Stimulated activated CD8-positive, alpha-beta memory T cell treated with anti-CD3 and anti-CD28 coated beads, Interleukin-7, amount 100 ng/mL, for 1 hour (primary cell): ENCODE data around the gene PTPRD.

Experiments used
- DNase-seq, 2 donors: peaks; one replicate each; pipeline ENCODE4 v3.0.0-alpha.2; 2020; ENCODE audit warnings: low read depth in 2 of 2

PTPRD gene

DNA sequence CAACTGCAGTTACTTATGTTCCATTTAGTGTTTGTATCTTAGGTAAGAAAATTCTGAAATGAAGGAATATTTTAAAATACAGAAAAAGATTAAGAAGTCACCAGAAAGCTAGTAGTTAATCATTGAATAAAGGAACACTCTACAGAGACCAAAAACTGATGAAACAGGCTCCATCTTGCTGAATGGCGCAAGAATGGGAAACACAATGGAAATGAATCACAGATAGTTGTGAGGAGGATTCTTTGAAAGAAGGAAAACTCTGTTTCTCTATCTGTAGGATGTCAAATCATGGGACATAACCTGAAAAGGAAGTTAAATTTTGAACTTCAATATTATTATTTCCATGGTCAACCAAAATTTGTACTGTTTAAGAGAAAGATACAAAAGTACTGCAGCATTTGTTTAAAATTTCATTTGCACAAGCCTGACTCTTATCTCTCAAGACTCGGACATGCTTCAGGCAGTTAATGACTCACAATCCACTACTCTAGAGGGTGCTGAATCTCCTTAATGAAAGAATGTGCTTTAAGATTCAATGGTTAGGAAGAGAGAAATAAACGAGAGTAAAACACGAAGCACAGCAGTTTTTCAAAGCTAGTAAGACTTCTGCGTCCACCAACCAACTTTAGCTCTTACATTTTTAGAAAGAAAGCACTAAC is 1748.8 kb downstream of the PTPRD start:
- no peak for DNase-seq

DNA sequence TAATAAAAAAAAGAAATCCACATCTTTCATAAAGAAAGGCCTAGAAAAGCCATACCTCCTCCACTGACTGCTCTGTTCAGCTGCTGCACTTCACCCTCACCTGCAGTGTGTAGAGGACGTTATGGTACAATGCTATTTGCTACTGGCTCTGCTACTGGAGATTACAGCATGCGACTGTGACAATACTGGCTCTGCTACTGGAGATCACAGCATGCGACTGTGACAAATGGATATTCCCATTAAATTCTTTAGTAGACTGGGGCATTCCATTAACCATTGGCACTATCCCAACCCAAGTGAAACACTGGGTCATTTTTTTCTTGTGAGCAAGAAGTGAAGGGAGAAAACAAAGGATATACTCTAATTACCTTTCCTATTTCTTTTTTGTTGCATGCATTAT is 1749.7 kb downstream of the PTPRD start:
- no peak for DNase-seq

DNA sequence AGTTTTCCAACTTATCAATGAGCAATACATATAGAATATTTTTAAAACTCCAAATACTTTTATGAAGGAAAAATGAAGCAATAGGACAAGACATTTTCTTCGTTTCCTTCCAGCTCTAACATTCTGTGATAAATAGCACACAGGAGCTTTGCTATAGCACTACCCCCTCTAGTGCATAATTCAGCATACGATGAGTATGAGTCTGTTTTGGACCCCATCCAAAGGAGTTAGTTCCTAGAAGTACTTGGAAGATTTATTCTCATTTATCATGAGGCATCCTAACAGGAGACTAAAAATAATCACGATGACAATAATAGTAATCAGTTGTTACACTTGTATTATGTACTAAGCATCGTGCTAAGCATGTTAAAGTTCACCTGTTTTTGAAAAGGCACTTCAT is 1751.9 kb downstream of the PTPRD start:
- DNase-seq = no peak

DNA sequence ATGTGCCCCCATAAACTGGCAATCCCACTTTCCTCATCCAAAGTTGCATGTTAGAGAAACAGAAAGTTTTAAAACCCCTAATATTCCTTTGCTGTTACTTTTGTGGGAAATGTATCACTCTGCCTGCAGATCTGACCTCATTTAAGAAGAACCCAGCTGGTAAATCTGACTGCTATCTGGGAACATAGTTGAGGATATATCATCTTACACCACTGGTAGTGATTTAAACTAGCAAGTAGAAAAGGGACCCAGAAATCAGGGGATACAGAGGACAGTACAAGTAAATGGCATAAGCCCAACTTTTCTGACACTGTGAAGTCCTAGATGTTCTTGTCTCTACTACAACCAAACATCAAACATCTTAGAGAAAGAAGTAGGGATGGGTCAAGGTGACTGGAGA is 1752.7 kb downstream of the PTPRD start:
- no peak for DNase-seq

DNA sequence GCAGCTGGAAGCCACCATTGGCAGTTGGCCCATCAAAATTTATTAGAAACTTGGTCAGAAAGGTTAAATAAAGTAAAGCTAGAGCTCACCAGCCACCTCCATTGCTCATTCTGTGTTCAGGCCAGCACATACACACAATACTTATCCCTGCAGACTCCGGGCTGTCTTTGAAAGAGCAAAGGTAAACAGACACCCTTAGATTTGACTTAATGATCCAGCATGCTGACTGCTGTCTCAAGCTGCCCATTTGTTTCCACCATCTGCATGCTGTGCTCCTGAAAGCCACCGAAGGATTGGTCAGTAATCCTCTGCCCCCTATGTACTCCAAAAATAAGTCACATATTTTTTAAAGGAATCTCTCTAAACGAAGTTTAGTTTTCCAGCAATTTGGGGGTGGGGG is 1753.4 kb downstream of the PTPRD start:
- no peak for DNase-seq

DNA sequence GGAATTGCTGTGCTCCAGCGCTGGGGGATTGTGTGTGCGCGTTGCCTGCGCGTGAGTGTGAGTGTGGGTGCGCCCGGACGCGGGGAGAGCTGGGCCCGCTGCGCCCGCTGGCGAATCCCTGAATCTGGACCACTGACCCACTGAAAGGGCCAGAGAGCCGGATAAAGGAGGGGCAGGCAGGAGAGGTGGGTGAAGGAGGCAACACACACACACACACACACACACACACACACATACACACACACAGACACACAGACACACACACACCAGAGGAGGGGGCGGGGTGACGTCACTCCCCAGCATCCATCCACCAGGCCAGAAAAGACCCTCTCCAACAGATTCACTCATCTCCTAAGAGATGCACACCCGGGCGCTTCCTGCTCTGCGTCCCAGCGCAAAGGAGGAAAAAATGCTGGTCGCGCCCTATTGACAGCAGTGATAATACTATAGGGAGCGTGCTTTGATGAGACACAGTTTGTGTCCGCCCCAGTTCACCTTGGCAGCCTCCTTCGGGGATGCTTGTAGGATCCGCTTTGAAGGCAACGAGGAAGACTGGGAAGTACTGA is 1754.1 kb downstream of the PTPRD start:
- DNase-seq = no peak

DNA sequence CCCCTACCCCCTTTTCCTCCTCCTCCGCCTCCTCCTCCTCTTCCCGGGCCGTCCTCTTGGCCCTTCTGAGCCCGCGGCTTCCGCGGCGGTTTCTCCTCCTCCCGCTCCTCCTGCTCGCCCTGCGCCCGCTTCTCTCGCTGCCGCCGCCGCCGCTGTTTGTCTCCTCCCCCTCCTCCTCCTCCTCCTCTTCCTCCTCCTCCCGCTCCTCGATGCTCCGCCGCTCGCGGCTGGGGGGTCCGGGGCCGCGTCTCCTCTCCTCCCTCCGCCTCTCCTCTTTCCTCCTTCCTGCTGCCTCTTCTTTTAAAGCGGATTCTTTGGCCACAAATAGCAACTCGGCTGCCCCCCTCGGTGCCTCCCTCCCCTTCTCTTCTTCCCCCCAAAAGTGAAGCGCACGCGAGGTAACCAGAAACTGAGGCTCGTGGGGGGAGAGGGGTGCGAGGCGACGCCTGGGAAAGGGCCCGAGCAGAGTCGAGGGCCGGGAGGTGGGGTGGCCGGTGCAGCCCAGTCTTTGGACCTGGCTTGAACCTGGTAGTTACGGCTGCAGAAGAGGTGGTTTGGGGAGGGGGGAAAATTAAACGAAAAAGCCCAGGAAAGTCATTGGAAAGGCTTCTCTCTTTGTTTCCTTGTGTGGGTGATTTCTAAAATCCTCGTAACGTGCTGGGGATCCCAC is 1754.7 kb downstream of the PTPRD start:
- DNase-seq = no peak

DNA sequence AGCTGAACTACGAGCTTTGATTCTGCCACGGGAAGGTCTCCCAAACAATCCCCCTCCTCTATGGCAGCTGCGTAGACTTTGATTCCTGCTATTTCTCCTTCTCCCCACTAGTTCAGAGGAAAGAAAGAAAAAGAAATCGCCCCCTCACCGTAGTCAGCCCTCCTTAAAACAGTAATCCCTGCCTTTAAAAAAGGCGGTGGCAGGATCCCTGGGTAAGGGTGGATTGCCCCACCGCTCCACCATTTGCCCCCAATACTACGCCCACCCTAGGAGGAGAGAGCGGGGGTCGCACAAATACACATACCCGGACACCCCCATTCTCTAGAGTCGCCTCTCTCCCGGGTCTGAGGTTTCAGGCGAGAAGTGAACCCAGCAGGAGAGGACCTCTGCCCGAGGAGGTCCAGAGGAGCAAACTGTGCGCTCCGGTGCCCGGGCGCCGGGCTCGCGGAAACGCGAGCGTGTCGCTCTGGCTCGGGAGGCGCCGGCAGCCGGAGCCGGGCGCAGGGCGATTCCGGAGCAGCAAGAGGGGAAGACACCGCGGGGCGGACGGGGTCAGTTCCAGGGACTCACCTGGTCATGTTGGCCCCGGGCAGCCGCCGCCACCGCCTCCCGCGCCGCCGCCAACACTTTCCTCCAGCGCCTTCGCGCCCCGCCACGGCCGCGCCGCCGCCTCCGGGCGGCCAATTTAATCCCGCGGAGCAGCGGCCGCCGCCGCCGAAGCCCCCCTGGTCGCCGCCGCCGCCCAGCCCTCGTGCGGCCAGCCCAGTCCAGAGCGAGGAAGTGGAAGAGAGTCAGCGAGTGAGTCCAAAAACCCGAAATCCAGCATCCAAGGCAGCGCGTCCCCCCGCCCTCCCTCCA is 1755.5 kb downstream of the PTPRD start:
- no peak for DNase-seq

DNA sequence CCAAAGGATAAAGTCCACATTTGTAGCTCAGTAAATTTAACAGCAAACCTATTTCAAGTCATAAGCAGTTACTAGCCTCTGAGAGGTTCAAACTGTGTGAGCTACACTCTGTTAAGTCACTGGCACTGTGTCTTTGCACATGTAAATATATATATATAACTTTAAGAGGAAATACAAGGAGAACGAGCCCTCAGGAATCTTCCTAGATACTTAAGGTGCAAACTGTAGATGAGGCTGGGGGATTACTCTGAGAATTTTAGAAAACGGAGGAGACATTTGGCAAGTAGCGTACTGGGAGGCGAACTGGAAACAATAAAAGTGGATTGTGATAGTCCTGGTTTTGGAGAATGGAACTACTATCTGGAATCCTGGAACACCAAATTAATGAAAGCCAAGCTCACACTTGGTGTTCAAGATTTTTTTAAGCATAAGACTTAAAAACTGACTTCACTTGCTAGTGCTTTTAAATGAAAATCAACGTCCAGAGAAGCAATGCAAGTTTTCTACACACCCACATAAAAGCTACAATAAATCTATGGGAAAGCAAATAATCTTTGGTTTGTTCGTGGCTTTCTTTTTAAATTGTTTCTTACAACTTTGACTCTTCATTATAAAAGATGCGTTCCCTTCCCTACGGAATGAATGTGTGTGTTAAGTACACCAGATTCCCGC is 1756.3 kb downstream of the PTPRD start:
- no peak for DNase-seq

DNA sequence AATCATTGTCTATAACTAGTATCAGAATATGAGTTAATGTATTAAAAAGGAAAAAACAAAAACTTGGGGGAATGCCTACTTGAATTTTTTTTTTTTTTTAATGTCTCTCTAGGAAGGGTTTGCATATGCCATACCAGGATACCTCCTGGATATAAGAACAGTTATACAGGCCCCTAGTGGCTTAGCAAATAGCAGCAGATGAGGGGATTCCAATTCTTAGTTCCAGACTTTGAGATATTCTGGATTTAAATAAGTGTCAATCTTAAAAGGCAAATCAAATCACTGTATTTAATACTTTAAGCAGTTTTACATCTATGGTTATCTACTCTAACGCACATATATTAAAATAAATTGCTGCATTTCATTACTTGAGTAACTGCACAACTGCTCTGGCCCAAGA is 1757.8 kb downstream of the PTPRD start:
- DNase-seq = no peak

DNA sequence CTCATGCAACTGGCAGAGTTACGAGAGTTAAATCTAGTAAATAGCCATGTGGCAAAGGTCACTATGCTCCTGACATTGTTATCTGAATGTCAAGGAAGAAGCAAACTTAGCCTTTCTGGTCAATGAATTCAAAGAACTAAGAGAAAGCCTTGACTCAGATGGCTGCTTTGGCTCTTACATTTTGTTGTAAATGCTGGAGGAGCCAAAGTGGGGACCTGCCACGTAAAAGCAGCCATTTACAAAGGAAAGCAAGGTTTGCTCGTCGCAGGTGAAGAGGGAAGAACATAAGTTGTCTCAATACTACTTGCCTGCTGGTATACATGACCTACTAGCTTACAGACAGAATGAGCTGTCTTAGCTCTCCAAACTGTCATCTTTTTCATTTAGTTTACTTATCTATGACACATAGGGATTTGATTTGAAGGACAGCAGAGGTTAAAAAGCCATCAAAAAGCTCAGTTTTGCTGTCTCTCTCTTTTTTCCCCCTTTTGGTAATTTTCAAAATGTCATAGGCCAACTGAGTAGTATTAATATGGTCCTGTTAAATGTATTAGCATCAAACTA is 1760.4 kb downstream of the PTPRD start:
- DNase-seq = no peak

DNA sequence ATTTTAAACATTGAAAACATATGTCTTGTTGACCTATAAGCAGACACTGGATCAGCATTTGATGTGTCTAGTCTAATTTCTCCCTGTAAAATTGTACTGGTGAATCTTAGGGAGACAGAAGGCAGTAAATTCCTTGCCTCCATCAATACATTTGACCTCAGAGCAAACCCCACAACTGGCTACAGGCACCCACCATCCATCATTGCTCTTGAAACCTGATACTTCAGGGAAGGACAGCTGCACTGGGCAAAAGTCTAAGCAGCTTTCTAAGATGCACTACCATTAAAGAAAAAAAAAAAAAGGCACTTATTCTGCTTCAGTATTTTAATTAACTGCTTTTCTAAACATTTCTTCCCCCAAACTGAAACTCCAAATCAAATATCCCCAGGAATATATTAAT is 1761.9 kb downstream of the PTPRD start:
- DNase-seq = no peak

DNA sequence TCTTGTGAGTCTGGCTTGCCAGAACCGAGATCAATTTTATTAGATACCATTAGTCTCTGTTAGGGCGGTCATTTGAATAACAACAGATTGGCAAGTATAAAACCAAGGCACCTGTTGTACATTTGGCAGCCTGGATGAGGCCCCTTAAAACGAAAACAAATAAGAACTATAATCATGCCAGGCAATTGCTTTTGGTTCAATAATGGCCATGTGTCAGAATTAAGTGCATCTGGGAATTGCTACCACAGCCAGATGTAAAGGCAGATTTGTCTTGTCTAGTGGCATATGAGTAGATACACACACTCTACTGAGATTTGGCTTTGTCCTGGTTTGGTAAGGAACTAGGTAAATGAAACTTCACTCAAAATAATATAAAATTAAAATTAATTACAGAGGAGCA is 1767.0 kb downstream of the PTPRD start:
- no peak for DNase-seq

DNA sequence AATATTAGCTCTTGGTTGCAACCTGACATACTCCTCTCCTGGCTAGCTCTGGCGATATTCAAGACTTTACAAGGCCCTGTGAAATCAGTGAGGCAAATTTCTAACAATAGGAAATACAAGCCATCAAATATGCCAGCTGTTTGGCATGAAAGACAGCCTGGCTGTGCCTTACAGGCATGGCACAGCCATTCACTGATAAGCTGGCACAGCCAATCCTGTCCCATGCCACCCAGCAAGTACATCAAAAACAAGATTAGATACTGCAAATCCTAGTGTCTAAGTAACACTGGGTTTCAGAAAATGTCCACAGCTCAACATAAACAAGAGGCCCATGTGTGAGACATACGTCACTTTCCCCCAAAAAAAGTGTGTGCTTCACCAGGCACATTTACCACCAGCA is 1767.4 kb downstream of the PTPRD start:
- DNase-seq = no peak

DNA sequence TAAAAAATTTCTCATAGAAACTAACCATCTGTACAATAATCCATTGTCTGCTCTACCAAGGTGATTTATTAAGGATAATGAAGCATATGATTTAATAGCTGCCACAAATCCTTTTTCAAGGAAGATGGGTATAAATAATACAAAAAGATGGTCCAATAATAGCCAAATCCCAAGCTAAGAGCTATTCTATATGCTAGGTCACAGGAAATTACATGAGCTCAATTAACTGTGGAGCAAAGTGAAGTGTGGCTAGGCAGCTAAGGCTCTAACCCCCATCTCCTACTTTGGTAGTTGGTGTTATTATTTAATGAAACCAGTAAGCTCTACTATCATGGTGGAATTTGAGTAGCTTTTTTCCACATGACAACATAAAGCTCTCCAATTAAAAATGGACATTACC is 1768.3 kb downstream of the PTPRD start:
- no peak for DNase-seq

DNA sequence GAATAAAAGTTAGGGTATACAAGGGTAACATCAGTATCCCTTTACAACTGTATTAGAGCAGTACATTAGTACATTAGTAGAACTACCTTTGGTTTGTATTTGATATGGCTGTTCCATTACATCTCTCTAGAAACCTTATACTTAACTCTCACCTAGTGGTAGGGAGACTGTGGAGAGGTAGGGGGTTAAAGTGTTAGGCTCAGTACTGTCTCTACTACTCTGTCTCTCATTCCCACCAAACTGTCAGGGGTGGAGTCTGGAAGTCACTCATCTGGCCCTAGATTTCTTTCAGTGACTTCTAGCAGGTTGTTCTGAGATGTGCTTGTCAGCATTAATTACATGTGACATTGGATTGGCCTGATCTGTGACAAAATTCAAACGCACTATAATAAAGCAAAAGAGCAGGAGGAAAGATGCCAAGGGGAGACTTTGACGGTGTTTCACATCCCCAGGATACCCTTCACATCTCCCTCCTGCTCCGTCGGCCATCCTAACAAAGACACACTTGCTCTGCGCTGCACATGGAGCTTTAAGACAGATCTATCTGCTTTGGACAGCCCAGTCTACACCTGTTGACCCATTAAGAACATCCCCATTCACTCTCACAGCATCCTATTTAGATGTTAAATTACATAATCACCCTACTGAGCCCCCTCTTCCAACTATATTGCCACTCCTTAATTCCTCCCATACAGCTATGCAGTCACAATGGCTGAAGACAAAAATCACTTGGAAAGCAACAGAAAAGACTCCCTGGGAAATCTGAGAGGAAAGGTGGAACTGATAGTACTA is 1770.2 kb downstream of the PTPRD start:
- DNase-seq = no peak

DNA sequence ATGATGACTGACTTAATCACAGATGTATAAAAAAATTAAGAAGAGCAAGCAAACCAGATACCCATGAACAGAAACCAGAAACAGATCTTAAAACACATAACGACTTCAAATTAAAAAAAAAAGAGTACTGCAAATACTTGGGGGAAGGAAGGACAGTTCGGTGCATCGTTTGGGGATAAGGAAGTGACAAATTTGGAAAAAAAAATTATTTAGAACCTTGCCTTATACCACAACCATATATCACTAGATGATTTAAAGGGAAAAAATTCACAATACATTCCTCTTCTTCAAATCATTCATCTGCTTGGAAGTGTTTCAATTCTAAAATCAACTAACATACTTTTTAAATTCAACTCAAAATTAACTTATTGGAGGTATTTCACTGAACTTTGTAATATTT is 1774.7 kb downstream of the PTPRD start:
- no peak for DNase-seq

DNA sequence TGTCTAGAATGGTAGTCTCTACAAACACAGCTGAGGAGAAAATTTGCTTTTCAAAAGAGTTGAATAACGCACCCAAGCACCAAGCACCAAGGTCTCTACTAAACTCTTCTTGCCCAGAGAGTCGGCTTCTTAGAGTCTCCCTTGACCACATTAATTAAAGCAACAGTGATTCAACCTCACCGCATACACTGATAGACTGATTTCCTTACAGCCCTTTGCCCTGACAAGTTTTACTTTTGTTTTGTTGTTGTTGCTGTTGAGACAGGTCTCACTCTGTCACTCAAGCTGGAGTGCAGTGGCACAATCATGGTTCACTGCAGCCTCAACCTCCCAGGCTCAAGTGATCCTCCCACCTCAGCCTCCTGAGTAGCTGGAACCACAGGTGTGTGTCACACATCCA is 1777.5 kb downstream of the PTPRD start:
- DNase-seq = no peak

DNA sequence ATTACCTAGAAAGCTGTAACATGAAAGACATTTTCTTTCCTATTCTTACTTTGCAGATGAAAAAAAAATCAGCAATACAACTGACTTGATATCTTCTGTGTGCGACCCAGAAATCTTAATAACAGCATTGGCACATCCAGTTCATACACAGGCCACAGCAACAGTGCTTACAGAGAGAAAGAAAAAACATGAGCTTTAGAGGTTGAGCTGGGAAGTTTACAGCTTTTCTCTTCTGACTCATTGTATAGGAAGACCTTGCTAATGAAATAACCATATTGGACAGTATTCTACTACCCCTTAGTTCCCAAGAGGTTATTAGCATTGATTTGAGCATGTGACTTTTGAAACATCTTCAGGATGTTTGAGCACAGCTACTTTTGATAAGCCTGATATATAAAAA is 1779.8 kb downstream of the PTPRD start:
- DNase-seq = no peak

DNA sequence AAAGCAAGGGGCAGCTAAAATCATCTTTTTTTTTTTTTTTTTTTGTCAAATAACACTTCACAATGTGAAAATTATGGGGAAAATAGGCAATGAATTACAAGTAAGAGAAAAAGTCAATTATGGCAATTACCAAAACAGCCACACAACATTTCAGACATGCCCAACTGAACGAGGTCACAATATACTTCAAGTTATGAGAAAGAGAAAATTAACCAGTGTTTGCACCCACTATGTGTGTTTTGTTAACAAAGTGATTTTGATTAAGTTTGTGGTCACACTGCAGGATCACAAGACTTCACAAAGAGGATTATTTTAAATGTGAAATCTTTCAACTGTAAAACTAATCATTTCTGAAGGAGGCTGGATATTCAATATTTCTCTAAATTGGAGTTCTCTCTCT is 1780.4 kb downstream of the PTPRD start:
- no peak for DNase-seq

DNA sequence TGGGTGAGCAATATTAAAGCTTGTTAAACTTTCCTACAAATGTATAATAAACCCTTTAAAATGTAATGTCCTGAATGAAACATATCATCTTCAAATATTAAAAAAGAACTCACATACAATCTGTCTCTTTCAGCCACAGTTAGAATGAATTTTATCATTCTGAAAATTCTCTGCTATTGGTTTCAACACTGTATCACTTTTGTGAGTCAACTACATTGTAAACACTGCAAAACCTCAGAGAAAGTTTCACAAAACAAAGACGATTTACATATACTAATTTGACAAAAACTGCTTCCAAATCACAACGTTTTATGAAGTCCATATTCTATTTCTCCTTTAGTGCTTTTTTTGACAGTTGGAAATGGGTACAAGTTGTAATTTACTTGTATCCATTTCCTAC is 1781.2 kb downstream of the PTPRD start:
- no peak for DNase-seq
